Measurements from ENCODE around the gene SHISA9.
A peak's percentile ranks its signal among the peaks of the same experiment; 100 is the strongest.

SHISA9 gene

DNA sequence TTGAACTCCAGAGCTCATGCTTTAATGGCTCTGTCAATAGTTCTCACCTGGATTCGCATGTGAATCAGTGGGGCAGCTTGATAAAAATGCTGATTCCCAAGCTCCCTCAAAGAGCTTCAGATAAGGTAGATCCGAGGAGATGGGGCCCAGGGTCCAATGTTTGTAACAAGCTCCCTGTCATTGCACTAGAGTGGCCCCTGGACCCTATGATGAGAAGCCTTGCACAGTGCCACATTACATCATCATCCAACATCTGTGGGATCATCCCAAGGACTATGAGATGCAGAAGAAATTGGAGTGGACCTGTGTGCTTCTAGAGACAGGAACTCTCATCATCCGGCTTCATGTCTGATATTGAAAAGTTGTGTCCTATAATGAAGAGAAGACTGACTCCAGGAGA is 340.8 kb downstream of the SHISA9 start:
- H3K9ac ChIP-seq (ENCODE audit: low read depth, low read length) = no peak overlapping the region
- H3K27me3 ChIP-seq (ENCODE audit: control insufficient read depth, insufficient read depth, low read length) = no peaks in the 10 kb centered on the region
- H3K4me3 ChIP-seq (ENCODE audit: low read length) = no peak overlapping the region
- no peaks in the 10 kb centered on the region for H3K4me1 ChIP-seq (ENCODE audit: control insufficient read depth, insufficient read depth, low read length)
- no peak overlapping the region for H3K4me2 ChIP-seq (ENCODE audit: low read length)
- no peaks in the 10 kb centered on the region for H3K36me3 ChIP-seq (ENCODE audit: insufficient read depth, low read length)
- no peaks in the 10 kb centered on the region for H3K9me3 ChIP-seq (replicated peaks; ENCODE audit: low read length)

DNA sequence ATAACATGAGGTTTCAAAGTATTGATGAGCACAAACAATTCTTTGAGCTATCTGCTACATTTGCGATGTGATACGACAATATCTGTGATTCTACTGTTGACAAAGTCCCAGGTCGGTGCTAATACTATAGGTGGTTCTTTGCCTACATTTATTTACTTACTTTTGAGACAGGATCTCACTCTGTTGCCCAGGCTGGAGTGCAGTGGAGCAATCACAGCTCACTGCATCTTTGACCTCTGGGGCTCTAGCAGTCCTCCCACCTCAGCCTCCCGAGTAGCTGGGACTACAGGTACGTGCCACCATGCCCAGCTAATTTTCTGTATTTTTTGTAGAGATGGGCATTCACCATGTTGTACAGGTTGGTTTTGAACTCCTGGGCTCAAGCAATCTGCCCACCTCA is 343.4 kb downstream of the SHISA9 start:
- H3K4me2 ChIP-seq (ENCODE audit: low read length) = no peak overlapping the region
- H3K27me3 ChIP-seq (ENCODE audit: control insufficient read depth, insufficient read depth, low read length) = no peaks in the 10 kb centered on the region
- no peaks in the 10 kb centered on the region for H3K4me1 ChIP-seq (ENCODE audit: control insufficient read depth, insufficient read depth, low read length)
- no peak overlapping the region for H3K9ac ChIP-seq (ENCODE audit: low read depth, low read length)
- no peak overlapping the region for H3K4me3 ChIP-seq (ENCODE audit: low read length)
- H3K36me3 ChIP-seq (ENCODE audit: insufficient read depth, low read length) = no peaks in the 10 kb centered on the region
- H3K9me3 ChIP-seq (replicated peaks; ENCODE audit: low read length) = no peaks in the 10 kb centered on the region

DNA sequence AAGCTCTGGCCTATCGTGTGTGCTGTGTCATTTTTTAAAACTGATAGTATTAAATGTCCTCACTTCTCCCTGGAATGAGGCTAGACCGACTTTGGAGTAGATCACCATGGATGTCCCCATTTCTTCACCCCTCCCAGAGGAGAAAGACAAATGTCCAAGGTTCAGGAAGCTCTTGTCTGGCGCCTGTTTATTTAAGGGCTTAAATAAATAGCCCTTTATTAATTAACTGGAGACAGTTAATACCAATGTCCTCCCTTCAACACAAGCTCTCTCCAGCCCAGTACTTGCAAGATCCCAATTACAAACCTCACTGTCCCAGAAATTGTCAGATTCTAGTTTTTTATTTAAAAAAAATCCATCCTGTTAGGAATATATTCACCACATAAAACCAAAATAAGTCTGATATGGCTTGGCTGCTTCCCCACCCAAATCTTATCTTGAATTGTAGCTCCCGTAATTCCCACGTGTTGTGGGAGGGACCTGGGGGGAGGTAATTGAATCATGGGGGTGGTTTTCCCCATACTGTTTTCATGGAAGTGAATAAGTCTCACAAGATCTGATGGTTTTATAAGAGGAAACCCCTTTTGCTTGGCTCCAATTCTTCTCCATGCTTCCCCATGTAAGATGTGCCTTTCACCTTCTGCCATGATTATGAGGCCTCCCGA is 344.4 kb downstream of the SHISA9 start:
- Histone ChIP-seq H3K4me2 (ENCODE audit: low read length) (no peak overlapping the region), H3K27me3 (ENCODE audit: control insufficient read depth, insufficient read depth, low read length) (no peaks in the 10 kb centered on the region), H3K4me1 (ENCODE audit: control insufficient read depth, insufficient read depth, low read length) (no peaks in the 10 kb centered on the region), H3K36me3 (ENCODE audit: insufficient read depth, low read length) (no peaks in the 10 kb centered on the region), H3K4me3 (ENCODE audit: low read length) (no peak overlapping the region), H3K9me3 (replicated peaks; ENCODE audit: low read length) (no peaks in the 10 kb centered on the region), H3K9ac (ENCODE audit: low read depth, low read length) (no peak overlapping the region)

- Histone ChIP-seq H3K4me1 (ENCODE audit: control insufficient read depth, insufficient read depth, low read length) (no peaks in the 10 kb centered on the region), H3K4me3 (ENCODE audit: low read length) (no peak overlapping the region), H3K36me3 (ENCODE audit: insufficient read depth, low read length) (no peaks in the 10 kb centered on the region), H3K9ac (ENCODE audit: low read depth, low read length) (no peak overlapping the region), H3K9me3 (replicated peaks; ENCODE audit: low read length) (no peaks in the 10 kb centered on the region), H3K4me2 (ENCODE audit: low read length) (no peak overlapping the region), H3K27me3 (ENCODE audit: control insufficient read depth, insufficient read depth, low read length) (no peaks in the 10 kb centered on the region)
Measured at GRCh38 chr16:13254998-13255614, 353.7 kb downstream of the SHISA9 start.

GRCh38 chr16:13262270-13263090 is 361.1 kb downstream of the SHISA9 start:
- Histone ChIP-seq H3K9me3 (replicated peaks; ENCODE audit: low read length) (no peaks in the 10 kb centered on the region), H3K27me3 (ENCODE audit: control insufficient read depth, insufficient read depth, low read length) (no peaks in the 10 kb centered on the region), H3K4me1 (ENCODE audit: control insufficient read depth, insufficient read depth, low read length) (no peaks in the 10 kb centered on the region), H3K4me2 (ENCODE audit: low read length) (no peak overlapping the region), H3K9ac (ENCODE audit: low read depth, low read length) (no peak overlapping the region), H3K36me3 (ENCODE audit: insufficient read depth, low read length) (no peaks in the 10 kb centered on the region), H3K4me3 (ENCODE audit: low read length) (no peak overlapping the region)

DNA sequence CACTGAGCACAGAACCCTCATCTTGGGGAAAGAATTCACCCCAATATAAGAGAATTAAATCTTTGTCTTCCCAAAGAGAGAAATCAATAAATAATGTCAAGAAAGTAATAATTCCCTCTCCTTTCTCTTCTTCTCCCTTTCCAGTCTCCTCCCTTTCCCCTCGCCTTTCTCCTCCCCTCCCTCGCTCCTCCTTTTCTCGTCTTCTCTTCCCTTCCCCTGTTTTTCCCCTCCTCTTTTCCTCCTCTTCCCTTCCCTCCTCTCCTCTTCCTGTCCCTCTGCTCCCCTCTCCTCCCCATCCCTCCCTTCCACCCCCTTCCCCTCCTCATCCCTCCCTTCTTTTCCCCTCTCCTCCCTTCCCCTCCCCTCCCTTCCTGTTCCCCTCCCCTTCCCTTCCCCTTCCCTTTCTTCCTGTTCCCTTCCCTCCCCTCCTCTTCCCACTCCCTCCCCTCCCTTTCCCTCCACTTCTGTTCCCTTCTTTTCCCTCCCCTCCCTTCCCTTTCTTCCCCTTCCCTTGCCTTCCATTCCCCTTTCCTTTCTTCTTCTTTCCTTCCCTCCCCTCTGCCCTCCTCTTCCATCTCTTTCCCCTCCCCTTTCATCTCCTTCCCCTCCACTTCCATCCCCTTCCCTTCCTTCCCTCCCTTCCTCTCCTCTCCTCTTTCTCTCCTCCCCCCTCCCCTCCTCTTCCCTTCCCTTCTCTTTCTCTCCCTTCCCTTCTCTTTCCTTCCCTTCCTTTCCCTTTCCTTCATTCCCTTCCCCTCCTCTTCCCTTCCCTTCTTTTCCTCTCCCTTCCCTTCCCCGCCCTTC is 363.6 kb downstream of the SHISA9 start:
- no peak overlapping the region for H3K9ac ChIP-seq (ENCODE audit: low read depth, low read length)
- H3K4me1 ChIP-seq (ENCODE audit: control insufficient read depth, insufficient read depth, low read length) = no peaks in the 10 kb centered on the region
- no peaks in the 10 kb centered on the region for H3K27me3 ChIP-seq (ENCODE audit: control insufficient read depth, insufficient read depth, low read length)
- H3K4me2 ChIP-seq (ENCODE audit: low read length) = no peak overlapping the region
- no peaks in the 10 kb centered on the region for H3K36me3 ChIP-seq (ENCODE audit: insufficient read depth, low read length)
- no peak overlapping the region for H3K4me3 ChIP-seq (ENCODE audit: low read length)
- no peaks in the 10 kb centered on the region for H3K9me3 ChIP-seq (replicated peaks; ENCODE audit: low read length)

GRCh38 chr16:13269359-13269758 is 368.0 kb downstream of the SHISA9 start:
- Histone ChIP-seq H3K27me3 (ENCODE audit: control insufficient read depth, insufficient read depth, low read length) (no peaks in the 10 kb centered on the region), H3K4me2 (ENCODE audit: low read length) (no peak overlapping the region), H3K9me3 (replicated peaks; ENCODE audit: low read length) (no peaks in the 10 kb centered on the region)

DNA sequence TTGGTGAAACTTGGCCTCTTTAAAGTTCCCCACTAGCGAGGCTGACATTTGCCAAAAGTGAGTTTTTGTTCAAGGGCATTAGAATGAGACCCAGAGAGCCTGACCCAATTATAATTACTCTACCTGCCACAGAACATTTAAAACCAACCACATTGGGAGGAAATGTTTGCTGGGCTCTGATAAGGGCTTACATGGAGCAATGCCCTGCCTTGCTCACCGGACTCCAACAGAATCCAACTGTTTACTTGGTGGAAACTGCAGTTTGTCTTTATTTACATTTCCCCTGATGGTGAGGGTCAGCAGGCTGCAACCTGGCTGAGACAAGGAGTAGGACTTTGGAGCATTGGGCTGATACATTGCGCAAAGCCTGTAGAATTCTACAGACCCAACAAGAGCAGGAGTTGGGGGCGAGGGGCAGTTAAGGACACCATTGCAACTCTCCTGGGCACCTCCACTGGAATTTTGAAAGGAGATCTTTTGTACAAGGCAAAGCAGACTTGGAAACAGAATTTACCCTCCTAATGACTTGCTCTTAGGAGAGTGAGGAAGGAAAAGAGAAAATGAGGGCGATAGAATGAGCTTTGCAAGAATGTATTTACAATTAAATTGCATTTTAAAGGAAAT is 368.6 kb downstream of the SHISA9 start:
- Histone ChIP-seq H3K36me3 (ENCODE audit: insufficient read depth, low read length) (no peaks in the 10 kb centered on the region), H3K27me3 (ENCODE audit: control insufficient read depth, insufficient read depth, low read length) (no peaks in the 10 kb centered on the region), H3K9ac (ENCODE audit: low read depth, low read length) (no peak overlapping the region), H3K4me1 (ENCODE audit: control insufficient read depth, insufficient read depth, low read length) (no peaks in the 10 kb centered on the region), H3K4me2 (ENCODE audit: low read length) (no peak overlapping the region), H3K9me3 (replicated peaks; ENCODE audit: low read length) (no peaks in the 10 kb centered on the region), H3K4me3 (ENCODE audit: low read length) (no peak overlapping the region)

More at GRCh38 chr16:13269359-13269758, 368.0 kb downstream of the SHISA9 start:
- Histone ChIP-seq H3K9ac (ENCODE audit: low read depth, low read length) (no peak overlapping the region), H3K36me3 (ENCODE audit: insufficient read depth, low read length) (no peaks in the 10 kb centered on the region), H3K4me1 (ENCODE audit: control insufficient read depth, insufficient read depth, low read length) (no peaks in the 10 kb centered on the region), H3K4me3 (ENCODE audit: low read length) (no peak overlapping the region)

GRCh38 chr16:13270602-13271001 is 369.2 kb downstream of the SHISA9 start:
- H3K36me3 ChIP-seq (ENCODE audit: insufficient read depth, low read length) = no peaks in the 10 kb centered on the region
- H3K4me1 ChIP-seq (ENCODE audit: control insufficient read depth, insufficient read depth, low read length) = no peaks in the 10 kb centered on the region
- H3K9me3 ChIP-seq (replicated peaks; ENCODE audit: low read length) = no peaks in the 10 kb centered on the region
- H3K9ac ChIP-seq (ENCODE audit: low read depth, low read length) = no peak overlapping the region
- H3K4me3 ChIP-seq (ENCODE audit: low read length) = no peak overlapping the region
- no peaks in the 10 kb centered on the region for H3K27me3 ChIP-seq (ENCODE audit: control insufficient read depth, insufficient read depth, low read length)
- H3K4me2 ChIP-seq (ENCODE audit: low read length) = no peak overlapping the region

GRCh38 chr16:13289515-13289914 is 388.1 kb downstream of the SHISA9 start:
- Histone ChIP-seq H3K4me3 (ENCODE audit: low read length) (no peak overlapping the region), H3K27me3 (ENCODE audit: control insufficient read depth, insufficient read depth, low read length) (no peaks in the 10 kb centered on the region), H3K4me2 (ENCODE audit: low read length) (peak overlapping the region; percentile 38), H3K4me1 (ENCODE audit: control insufficient read depth, insufficient read depth, low read length) (peaks cover 16% of the 10 kb centered on the region), H3K9ac (ENCODE audit: low read depth, low read length) (no peak overlapping the region), H3K9me3 (replicated peaks; ENCODE audit: low read length) (no peaks in the 10 kb centered on the region), H3K36me3 (ENCODE audit: insufficient read depth, low read length) (no peaks in the 10 kb centered on the region)

All from skeletal muscle satellite cell (primary cell).